ENCODE results near the gene FUBP3.

GRCh38 chr9:130636648-130637020 is 57.3 kb downstream of the FUBP3 start:
- TF ChIP-seq CTCF (IDR thresholded peaks at IDR 0.05; ENCODE audit: low read depth, low read length), result no peak
- no peak for TF ChIP-seq EZH2phosphoT487 (IDR thresholded peaks at IDR 0.05; ENCODE audit: low read depth)
